HG02588 (cell line): ENCODE results near the gene NISCH.

Source experiments
- ATAC-seq: cut with Tn5 transposase; IDR thresholded peaks from one replicate; pipeline ENCODE4 v1.9.1; 2021; ENCODE audit warnings: mild to moderate bottlenecking, moderate library complexity; ENCODE audit not compliant: unreplicated experiment

Gene NISCH

GRCh38 chr3:52536112-52536368, 80.6 kb downstream of the NISCH start:
- ATAC-seq: no peak

DNA sequence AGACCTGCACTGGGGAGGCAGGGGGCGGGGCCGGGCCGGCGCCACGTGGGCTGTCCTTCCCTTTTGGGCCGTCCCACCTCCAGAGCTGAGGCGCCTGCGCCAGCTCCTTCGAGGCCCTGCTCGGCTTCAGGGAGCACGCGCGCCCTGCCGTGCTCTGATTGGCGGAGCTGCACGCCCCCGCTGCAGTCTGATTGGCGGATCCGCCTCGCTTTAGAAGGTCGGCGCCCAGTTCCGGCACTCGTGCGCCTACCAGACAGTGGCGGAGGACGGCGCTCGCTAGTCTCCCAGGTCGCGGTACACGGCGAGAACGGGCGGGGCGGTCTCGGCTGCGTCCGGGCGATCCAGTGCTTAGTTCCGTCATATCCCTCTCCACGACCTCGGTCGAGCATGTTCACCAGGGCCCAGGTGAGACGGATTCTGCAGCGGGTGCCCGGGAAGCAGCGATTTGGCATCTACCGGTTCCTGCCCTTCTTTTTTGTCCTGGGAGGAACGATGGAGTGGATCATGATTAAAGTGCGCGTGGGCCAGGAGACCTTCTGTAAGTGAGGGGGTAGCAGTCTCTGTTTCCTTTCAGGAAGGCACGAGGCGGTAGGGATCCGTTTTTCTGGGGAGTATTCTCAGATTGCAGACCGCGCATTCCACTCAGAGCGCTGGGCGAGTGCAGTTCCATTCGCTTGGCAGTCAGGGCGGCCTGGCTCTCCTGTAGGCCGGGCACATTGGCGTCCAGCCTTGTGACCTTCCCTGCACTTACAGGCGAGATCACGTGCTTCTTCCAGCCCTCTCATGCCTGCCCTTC, 81.2 kb downstream of the NISCH start, which contains the start of gene UQCC5:
Gene UQCC5 (plus strand): TSS at position 237 of the 796 bp plus-strand sequence. CDS start 151 bp downstream, at position 388.
- peak; percentile 83 for ATAC-seq

- ATAC-seq: no peak
These were observed 81.8 kb downstream of the NISCH start for GRCh38 chr3:52537165-52537620.

DNA sequence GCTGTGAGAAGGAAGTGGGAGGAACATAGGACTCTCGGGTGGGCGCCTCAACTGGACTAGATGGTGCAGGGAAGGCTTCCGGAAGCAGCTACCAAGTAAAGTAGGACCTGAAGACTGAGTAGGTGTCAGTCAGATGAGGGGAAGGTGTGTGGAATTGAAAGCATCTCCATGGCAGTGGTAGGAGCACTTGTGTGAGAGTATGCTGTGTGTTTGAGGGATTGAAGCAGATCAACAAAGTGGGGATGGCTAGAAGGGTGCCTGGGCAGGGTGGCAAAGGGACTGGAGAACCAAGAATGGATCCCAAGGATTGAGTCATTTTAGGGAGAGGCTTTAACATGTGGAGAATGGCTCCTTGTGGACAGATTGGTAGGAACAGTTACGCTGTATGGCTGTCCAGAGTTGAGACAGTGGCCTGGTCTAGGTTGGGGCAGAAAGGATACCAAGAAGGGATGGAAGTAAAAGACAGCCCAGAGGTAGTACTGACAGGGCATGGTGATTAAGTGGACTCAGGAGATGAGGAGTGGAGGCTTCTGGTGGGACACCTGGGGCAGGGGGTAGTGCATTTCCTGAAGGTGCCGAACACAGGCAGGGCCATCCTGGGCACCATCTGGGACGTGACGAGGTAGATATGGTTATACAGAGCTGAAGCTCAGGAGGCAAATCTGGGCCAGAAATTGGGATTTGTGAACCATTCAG, 82.5 kb downstream of the NISCH start:
- no peak for ATAC-seq

DNA sequence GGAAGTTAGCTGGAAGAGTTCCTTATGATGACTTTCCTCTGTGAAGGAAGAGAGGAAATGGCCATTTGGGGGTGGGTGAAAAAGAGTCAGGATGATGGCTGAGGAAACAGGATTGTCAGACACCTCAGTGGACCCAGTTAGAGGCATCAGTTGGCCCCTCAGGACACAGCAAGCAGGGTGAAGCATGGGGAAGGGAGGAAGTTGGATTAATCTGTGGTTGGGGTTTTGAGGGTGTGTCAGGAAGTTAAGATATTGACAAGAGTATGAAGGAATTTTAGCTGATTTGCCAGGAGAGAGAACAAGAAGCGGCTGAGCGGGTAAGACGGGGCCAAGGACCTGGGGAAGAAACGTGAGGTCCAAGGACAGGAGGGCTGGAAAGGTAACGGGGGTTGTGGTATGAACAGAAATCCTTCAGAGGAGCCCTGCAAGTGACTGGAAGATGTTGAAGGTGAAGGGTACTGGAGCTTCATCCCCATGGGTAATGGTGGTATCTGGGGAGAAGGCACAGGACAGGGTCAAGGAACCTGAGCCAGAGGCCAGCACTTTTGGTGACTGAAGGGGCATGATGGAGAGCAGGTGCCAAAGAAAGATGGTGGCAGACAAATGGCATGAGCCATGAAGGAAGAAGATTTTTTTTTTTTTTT, 83.7 kb downstream of the NISCH start:
- ATAC-seq: no peak

- ATAC-seq: no peak
These were observed 85.6 kb downstream of the NISCH start for GRCh38 chr3:52541050-52541449.
